Measurements from ENCODE around the gene FSIP1.

Gene FSIP1

GRCh38 chr15:39680868-39681267, 101.8 kb downstream of the FSIP1 start:
- DNase-seq, result no peak

GRCh38 chr15:39672666-39673065, 110.0 kb downstream of the FSIP1 start:
- no peak for DNase-seq

GRCh38 chr15:39672184-39672583, 110.5 kb downstream of the FSIP1 start:
- DNase-seq, result no peak

- DNase-seq, result no peak
Measured at GRCh38 chr15:39670687-39671086, 112.0 kb downstream of the FSIP1 start.

DNA sequence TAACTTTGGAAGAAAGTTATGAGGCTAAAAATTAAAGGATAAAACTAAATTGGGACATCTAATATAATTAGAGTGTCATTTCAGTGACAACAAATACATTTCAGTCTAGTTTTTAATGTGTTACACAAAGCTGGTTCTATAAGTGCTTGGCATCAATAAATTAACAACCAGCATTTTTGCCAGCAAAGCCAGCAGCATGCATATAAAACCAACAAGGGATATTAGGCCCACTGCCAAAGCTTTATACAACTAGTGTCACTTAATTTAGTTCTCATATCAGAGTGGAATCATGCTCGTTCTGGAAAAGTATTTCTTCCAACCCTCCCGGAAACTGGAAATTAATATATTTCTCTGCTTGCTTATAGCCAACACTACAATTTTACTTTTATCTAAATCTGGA, 113.0 kb downstream of the FSIP1 start:
- DNase-seq, result no peak

DNA sequence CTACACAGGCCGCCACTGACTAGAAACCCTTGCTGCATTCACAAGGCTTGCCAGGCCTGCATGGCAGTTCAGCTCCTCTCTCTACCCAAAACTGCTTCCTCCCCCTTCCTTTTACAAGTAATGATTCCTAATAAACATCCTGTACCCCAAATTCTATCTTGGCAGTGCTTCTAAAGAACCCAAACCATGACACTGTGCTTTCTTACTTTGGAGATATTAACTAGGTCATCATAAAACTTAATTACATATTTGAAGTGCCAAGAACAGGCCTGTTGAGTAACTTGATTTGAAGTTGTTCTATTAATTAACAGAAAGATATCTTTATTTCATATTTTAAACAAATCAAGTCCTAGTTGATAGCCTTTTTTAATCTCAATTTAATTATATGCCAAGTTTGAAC, 113.4 kb downstream of the FSIP1 start:
- no peak for DNase-seq

GRCh38 chr15:39668457-39668856, 114.2 kb downstream of the FSIP1 start:
- DNase-seq, result no peak

GRCh38 chr15:39667382-39668127, 115.1 kb downstream of the FSIP1 start:
- DNase-seq, result no peak

- DNase-seq, result no peak
Measured at GRCh38 chr15:39666677-39667076, 116.0 kb downstream of the FSIP1 start.

DNA sequence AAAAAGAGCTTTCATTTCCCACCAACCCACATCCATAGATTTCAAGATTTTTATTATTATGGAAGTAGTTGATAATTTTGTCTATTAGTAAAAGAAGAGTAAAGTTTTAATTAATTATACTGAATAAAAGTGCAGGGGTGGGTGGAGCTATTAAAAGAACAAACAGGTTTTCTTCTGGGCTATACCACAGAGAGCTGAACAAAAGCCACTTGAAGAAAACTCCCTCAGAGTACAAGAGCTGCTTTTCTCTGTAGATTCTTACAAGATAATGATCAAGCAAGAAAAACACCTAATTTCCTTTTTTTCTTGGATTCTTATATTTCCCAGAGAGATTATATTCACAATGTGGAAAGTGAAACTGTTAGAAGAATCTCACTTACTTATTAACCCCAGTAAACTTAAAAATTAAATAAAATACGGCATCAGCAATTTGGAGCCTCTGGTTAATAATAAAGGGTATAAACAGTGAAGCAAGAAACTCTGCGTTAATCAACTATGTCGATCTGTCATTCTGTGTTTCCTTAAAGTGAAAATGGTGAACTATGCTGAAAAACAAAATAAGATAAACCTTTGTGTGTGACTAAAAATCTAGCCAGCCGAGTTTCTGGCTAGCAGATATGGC, 116.9 kb downstream of the FSIP1 start:
- DNase-seq, result no peak

DNA sequence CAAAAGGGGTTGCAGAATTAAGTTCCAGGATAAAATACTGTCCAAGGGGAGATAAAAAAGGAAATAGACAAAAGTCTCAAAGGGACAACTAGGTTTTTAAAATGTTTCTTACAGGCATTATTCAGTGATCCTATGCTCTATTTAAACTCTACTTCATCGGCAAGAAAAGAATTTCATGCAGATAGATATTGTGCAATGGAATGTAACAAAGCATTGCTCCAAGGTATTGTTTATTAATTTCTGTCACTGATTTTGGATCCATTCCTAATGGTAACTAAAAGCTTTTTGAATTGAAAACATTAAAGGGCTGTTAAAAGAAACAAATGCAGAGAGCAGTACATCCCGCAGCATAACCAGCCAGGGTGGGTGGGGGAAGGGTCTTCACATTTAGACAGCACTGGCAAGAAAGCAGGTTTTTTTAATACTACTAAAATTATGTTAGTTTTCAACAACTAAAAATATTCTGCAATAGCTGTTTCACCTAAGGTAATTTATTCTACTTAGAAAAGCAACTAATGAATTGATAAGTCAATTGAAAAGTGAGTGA, 118.9 kb downstream of the FSIP1 start:
- no peak for DNase-seq

DNA sequence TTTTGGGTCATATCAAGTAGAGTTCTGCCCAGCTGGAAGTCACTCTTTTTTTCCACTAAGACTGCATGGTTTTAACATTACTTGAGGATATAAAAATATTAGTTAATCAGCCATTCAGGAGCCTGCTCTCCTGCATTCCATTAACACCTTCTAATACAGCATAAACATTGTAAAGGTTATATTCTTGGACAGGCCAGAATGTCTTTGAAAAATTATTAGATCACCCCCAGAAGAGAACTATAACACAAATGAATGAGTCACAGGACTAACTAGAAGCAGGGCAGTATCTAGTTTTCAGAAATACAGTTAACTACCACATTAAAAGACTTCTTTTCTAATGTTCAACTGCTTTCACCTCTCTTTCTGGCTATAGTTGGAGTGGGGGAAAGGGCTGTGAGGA, 120.9 kb downstream of the FSIP1 start:
- no peak for DNase-seq

- no peak for DNase-seq
Measured at GRCh38 chr15:39658740-39659139, 123.9 kb downstream of the FSIP1 start.

- no peak for DNase-seq
Measured at GRCh38 chr15:39657668-39658067, 125.0 kb downstream of the FSIP1 start.

DNA sequence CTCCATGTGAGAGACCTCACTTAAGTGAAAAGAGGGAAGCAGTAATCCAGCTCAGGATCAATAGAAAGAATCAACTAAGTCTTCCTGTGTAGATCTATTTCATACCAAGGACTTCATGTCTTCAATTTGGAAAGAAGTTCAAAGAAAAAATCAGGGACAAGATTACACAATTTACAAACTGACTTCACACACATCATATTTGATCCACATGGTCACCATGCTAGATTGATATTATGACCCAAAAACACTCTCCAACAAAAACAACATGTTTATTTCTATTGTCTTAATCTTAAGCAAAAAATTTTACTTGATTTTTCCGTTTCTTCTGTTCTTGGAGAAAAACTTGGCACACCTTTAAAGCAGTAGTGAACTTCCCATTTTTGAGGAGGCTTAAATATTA, 125.5 kb downstream of the FSIP1 start:
- DNase-seq, result no peak

GRCh38 chr15:39654304-39654703, 128.3 kb downstream of the FSIP1 start:
- no peak for DNase-seq

GRCh38 chr15:39651881-39652280, 130.8 kb downstream of the FSIP1 start:
- no peak for DNase-seq

DNA sequence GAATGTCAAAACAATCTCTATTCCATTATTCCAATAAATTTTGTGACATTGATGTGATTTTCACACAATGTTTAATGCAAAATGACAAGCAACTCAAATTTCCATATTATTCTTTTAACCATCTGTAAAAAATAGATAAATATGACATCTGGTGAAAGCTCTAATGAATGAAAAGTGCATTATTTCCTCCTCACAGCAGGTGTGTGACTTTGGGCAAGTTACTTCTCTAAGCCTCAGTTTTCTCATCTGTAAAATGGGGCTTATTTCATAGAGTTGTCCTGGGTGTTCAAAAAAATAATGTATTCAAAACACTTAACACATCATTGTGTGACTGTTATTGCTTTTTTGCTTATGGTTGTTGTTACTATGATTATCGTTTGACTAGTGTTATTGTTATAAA, 131.3 kb downstream of the FSIP1 start:
- no peak for DNase-seq

GRCh38 chr15:39649757-39650156, 132.9 kb downstream of the FSIP1 start:
- DNase-seq, result no peak

- no peak for DNase-seq
Measured at GRCh38 chr15:39646425-39646824, 136.2 kb downstream of the FSIP1 start.

DNA sequence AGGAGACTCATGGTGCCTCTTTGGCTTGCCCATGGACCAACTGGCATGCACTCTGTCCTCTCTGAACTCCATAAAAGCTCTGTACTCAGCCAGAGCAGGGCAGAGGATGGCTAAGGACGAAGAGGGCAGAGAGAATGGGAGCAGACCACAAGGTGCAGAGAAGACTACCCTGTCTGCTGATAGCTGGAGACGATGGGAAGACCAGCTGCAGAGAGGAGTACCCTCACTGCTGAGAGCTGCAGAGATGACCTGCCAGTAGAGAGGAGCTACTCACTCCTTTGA, 136.7 kb downstream of the FSIP1 start:
- DNase-seq, result no peak

DNA sequence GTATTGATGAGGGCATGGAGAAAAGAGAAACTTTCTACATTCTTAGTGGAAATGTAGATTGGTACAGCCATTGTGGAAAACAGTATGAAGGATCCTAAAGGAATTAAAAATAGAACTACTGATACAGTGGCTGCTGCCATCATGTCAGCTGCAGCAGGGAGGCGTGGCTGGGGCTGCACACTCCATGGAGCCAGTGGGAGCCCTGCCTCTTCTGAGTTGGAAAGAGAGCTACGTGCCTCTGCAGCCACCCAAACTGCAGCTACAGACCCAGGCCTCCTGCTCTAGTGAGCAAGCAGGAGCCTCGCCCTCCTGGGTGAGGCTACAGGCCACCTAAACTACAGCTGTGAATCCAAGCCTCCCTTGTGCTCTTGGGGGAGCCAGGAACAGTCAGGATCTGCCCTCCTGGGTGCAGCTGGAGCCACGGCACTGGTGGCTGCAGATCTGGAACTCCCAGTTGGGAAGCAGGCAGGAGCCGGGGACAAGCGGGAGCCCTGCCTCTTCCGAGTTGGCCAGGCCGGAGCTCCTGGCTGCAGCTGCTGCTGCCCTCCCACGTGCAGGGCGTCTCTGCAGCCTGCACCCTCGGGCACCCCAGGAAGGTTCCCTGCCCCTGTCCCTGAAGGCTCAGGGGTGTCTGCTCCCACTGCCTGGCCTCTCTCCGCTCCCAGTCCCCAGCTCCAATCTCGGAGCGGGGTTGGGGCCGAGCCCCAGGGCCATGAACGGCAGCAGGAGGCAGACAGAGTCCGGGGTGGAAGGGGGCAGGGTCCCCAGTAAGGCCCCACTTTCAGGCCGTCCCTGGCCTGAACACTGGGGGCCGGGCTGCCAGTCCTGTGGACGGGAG, 137.3 kb downstream of the FSIP1 start:
- DNase-seq, result no peak

GRCh38 chr15:39644136-39644535, 138.5 kb downstream of the FSIP1 start:
- no peak for DNase-seq

- no peak for DNase-seq
Measured at GRCh38 chr15:39643727-39644126, 138.9 kb downstream of the FSIP1 start.
